GM18507 (cell line): Measurements from ENCODE around the gene RABEP2.
"Not testable (repeated sequence)": the region's sequence is repeated elsewhere in the genome, so short reads cannot be mapped to it uniquely, and the experiment has no call there.

Experiments used
- DNase-seq: peaks from one replicate; pipeline ENCODE4 v3.0.0; 2011; ENCODE audit warnings: low read depth; ENCODE audit not compliant: insufficient read length; ENCODE audit errors: extremely low spot score
- FAIRE-seq: peaks from 2 replicates; lab custom pipeline; 2011; peaks lifted over from hg19 to GRCh38; lab: Jason Lieb, UNC

Gene RABEP2

GRCh38 chr16:28935924-28936783 is 11.1 kb upstream of the RABEP2 start:
- FAIRE-seq (peak; percentile 93), DNase-seq (peak; percentile 86)

- FAIRE-seq (no peak), DNase-seq (no peak)
These were observed 10.3 kb upstream of the RABEP2 start for GRCh38 chr16:28935346-28935745.

GRCh38 chr16:28933171-28933570 is 8.1 kb upstream of the RABEP2 start:
- FAIRE-seq (no peak), DNase-seq (no peak)

GRCh38 chr16:28932339-28933141 is 7.5 kb upstream of the RABEP2 start:
- DNase-seq (no peak), FAIRE-seq (peak; percentile 73)

- DNase-seq: no peak
- FAIRE-seq: peak; percentile 83
These were observed 6.8 kb upstream of the RABEP2 start, which contains the start of gene CD19 for GRCh38 chr16:28931801-28932225. Gene CD19, plus strand, starts transcription at chr16:28931971. Its CDS starts 30 bp downstream, at chr16:28932001.

- FAIRE-seq (peak; percentile 67), DNase-seq (no peak)
These were observed 5.6 kb upstream of the RABEP2 start for GRCh38 chr16:28930652-28931051.

- DNase-seq (no peak), FAIRE-seq (no peak)
These were observed 5.2 kb upstream of the RABEP2 start for GRCh38 chr16:28930203-28930602.

GRCh38 chr16:28927815-28928214 is 2.8 kb upstream of the RABEP2 start:
- DNase-seq (no peak), FAIRE-seq (no peak)

- FAIRE-seq, DNase-seq: not testable (repeated sequence)
These were observed 1.2 kb upstream of the RABEP2 start for GRCh38 chr16:28926284-28926683.

- FAIRE-seq: peak; percentile 86
- DNase-seq: no peak
These were observed 569 bp upstream of the RABEP2 start for GRCh38 chr16:28925386-28926228.

GRCh38 chr16:28924399-28924761 is 658 bp downstream of the RABEP2 start:
- no peak for FAIRE-seq
- DNase-seq: no peak

- FAIRE-seq (peak; percentile 88), DNase-seq (no peak)
These were observed 1.2 kb downstream of the RABEP2 start for GRCh38 chr16:28923652-28924398.

- FAIRE-seq: no peak
These were observed 1.8 kb downstream of the RABEP2 start for GRCh38 chr16:28923231-28923587.

GRCh38 chr16:28918698-28919097 is 6.3 kb downstream of the RABEP2 start:
- FAIRE-seq (no peak), DNase-seq (no peak)

More at GRCh38 chr16:28923231-28923587, 1.8 kb downstream of the RABEP2 start:
- no peak for DNase-seq

- DNase-seq: no peak
- FAIRE-seq: no peak
These were observed 7.9 kb downstream of the RABEP2 start for GRCh38 chr16:28917095-28917494.

GRCh38 chr16:28915181-28915580 is 9.9 kb downstream of the RABEP2 start:
- FAIRE-seq (no peak), DNase-seq (no peak)

GRCh38 chr16:28913946-28914724 is 10.9 kb downstream of the RABEP2 start:
- FAIRE-seq (no peak), DNase-seq (no peak)

GRCh38 chr16:28912558-28912957 is 12.5 kb downstream of the RABEP2 start:
- DNase-seq (no peak), FAIRE-seq (no peak)
